Vagina (tissue), 2 donors: Measurements from ENCODE around the gene UMODL1. TPM values are rescaled to one million over a fixed set of nuclear protein-coding genes. Genes with fewer than 3 reads are reported as not detected.

Source experiments
- DNase-seq, 2 donors: peaks; one replicate each; pipeline ENCODE4 v3.0.0-alpha.2; 2017; ENCODE audit errors: extremely low spot score in 2 of 2
- H3K27ac ChIP-seq: fragments of 200-600 bp; sonication (generic); one replicate; pipeline ENCODE4 v1.5.1; 2019
- H3K27me3 ChIP-seq: fragments of 200-600 bp; sonication (generic); one replicate; pipeline ENCODE4 v1.5.1; 2019
- H3K36me3 ChIP-seq, 2 donors: fragments of 200-600 bp; sonication (generic); one replicate each; pipeline ENCODE4 v1.5.1; 2017 to 2019
- H3K4me1 ChIP-seq: fragments of 200-600 bp; sonication (generic); one replicate; pipeline ENCODE4 v1.5.1; 2019
- H3K4me3 ChIP-seq, 2 donors: fragments of 200-600 bp; sonication (generic); 1 replicate in 1 of 2; 2 replicates in 1 of 2; pipeline ENCODE4 v1.5.1; 2016 to 2019
- H3K9me3 ChIP-seq: fragments of 200-600 bp; sonication (generic); one replicate; pipeline ENCODE4 v1.5.1; 2019
- POLR2A ChIP-seq, 2 donors: fragments of 450-650 bp; IDR thresholded peaks; one replicate each; pipeline ENCODE4 v1.6.1; 2017; ENCODE audit warnings: antibody characterized with exemption in 2 of 2, mild to moderate bottlenecking in 2 of 2, moderate library complexity in 2 of 2
- POLR2AphosphoS5 ChIP-seq, 2 donors: sonication (generic); formaldehyde crosslinking; IDR thresholded peaks; one replicate each; pipeline ENCODE4 v1.9.0; 2017; ENCODE audit warnings: antibody characterized with exemption in 2 of 2, mild to moderate bottlenecking in 2 of 2, low read depth in 1 of 2; ENCODE audit not compliant: insufficient read depth in 1 of 2
- intact Hi-C: fragments of 100-400 bp; cut with DNase I; formaldehyde crosslinking; loops from one replicate; pipeline ENCODE4 v1.15.1; 2023
- total RNA-seq: library from RNA; depleted of rRNA; stranded (reverse); fragments of >200 nt; gene quantifications from one replicate; pipeline ENCODE4 v1.2.3, GENCODE V29; 2016
- TF ChIP-seq, protein P1 (sequence below), 3 experiments: fragments of 450-650 bp in 2 of 3; fragments of 200-600 bp in 1 of 3; sonication (generic) in 1 of 3; IDR thresholded peaks; one replicate each; pipeline ENCODE4 v1.5.1; 2017 to 2019; ENCODE audit warnings: antibody characterized with exemption in 3 of 3, mild to moderate bottlenecking in 2 of 3, moderate library complexity in 2 of 3

The UMODL1 gene
- total RNA-seq, 1 donor from 2014 or later: not detected

DNA sequence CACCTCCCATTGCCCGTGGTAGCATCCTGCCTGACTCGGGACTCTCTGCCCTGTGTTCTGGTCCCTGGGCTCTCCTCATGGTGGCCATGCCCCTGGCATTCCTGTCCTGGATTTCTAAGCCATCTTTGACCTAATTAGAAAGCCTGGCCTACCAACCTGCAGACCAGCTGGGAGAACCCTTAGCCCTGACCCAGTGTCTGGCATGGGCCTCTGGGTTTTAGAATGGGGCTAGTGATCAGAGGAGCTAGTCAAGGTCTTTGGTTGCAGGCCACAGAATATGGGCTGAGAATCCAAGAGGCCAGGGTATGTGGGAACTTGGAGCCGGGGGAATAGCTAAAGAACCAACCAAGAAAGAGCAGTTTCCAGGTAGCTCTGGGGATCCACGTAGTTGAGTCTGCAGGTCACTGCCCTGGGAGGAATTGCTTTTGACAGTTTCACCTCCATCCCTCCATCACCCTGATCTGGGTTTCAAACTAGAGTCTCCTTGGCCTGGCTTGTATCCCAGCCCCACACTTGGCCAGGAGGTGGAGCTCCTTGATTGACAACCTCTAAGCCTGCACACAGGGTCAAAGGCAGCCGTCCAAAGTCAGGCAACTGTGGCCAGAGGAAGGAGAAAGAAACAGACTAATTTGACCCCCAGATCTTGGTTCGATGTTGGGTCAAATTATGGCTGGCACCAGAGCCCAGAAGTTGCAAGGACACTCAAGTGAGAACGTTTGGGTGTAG is 93.1 kb downstream of the UMODL1 start:
- DNase-seq: peak; percentile 72 to 86
- no peaks in the 10 kb centered on the region for H3K27me3 ChIP-seq
- no peak overlapping the region for H3K27ac ChIP-seq
- TF ChIP-seq POLR2A (IDR thresholded peaks at IDR 0.05) (no peak), POLR2AphosphoS5 (IDR thresholded peaks at IDR 0.05; ENCODE audit: insufficient read depth in 1 of 2, low read depth in 1 of 2) (no peak)
- TF ChIP-seq, protein P1, sequence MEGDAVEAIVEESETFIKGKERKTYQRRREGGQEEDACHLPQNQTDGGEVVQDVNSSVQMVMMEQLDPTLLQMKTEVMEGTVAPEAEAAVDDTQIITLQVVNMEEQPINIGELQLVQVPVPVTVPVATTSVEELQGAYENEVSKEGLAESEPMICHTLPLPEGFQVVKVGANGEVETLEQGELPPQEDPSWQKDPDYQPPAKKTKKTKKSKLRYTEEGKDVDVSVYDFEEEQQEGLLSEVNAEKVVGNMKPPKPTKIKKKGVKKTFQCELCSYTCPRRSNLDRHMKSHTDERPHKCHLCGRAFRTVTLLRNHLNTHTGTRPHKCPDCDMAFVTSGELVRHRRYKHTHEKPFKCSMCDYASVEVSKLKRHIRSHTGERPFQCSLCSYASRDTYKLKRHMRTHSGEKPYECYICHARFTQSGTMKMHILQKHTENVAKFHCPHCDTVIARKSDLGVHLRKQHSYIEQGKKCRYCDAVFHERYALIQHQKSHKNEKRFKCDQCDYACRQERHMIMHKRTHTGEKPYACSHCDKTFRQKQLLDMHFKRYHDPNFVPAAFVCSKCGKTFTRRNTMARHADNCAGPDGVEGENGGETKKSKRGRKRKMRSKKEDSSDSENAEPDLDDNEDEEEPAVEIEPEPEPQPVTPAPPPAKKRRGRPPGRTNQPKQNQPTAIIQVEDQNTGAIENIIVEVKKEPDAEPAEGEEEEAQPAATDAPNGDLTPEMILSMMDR (IDR thresholded peaks at IDR 0.05): peak in 1 of 3 experiments; percentile 36
- no peaks in the 10 kb centered on the region for H3K9me3 ChIP-seq
- H3K36me3 ChIP-seq: no peaks in the 10 kb centered on the region
- no peaks in the 10 kb centered on the region for H3K4me1 ChIP-seq
- no peak overlapping the region for H3K4me3 ChIP-seq
- intact Hi-C loops: no loop called here

GRCh38 chr21:42164818-42165217 is 93.7 kb downstream of the UMODL1 start:
- DNase-seq: no peak
- no peak for TF ChIP-seq POLR2AphosphoS5 (IDR thresholded peaks at IDR 0.05; ENCODE audit: insufficient read depth in 1 of 2, low read depth in 1 of 2)
- no peak for TF ChIP-seq POLR2A (IDR thresholded peaks at IDR 0.05)
- TF ChIP-seq, protein P1 (IDR thresholded peaks at IDR 0.05): no peak
- H3K9me3 ChIP-seq: no peaks in the 10 kb centered on the region
- H3K4me3 ChIP-seq: no peak overlapping the region
- intact Hi-C loops: no loop called here
- no peaks in the 10 kb centered on the region for H3K36me3 ChIP-seq
- no peak overlapping the region for H3K27ac ChIP-seq
- H3K4me1 ChIP-seq: no peaks in the 10 kb centered on the region
- H3K27me3 ChIP-seq: no peaks in the 10 kb centered on the region

- H3K36me3 ChIP-seq: no peaks in the 10 kb centered on the region
- no peak overlapping the region for H3K4me3 ChIP-seq
- peak in 1 of 2 donors; percentile 65 for DNase-seq
- no peak overlapping the region for H3K27ac ChIP-seq
- no peaks in the 10 kb centered on the region for H3K4me1 ChIP-seq
- no peaks in the 10 kb centered on the region for H3K9me3 ChIP-seq
- no peaks in the 10 kb centered on the region for H3K27me3 ChIP-seq
- intact Hi-C loops: no loop called here
- TF ChIP-seq POLR2AphosphoS5 (IDR thresholded peaks at IDR 0.05; ENCODE audit: insufficient read depth in 1 of 2, low read depth in 1 of 2): no peak
- TF ChIP-seq, protein P1 (IDR thresholded peaks at IDR 0.05): no peak
- TF ChIP-seq POLR2A (IDR thresholded peaks at IDR 0.05): no peak
These were observed 94.8 kb downstream of the UMODL1 start for GRCh38 chr21:42165901-42166300.

GRCh38 chr21:42169758-42170157 is 98.6 kb downstream of the UMODL1 start:
- no peaks in the 10 kb centered on the region for H3K27me3 ChIP-seq
- no peaks in the 10 kb centered on the region for H3K4me1 ChIP-seq
- intact Hi-C loops: no loop called here
- no peak for DNase-seq
- H3K36me3 ChIP-seq: no peaks in the 10 kb centered on the region
- H3K4me3 ChIP-seq: no peak overlapping the region
- H3K9me3 ChIP-seq: no peaks in the 10 kb centered on the region
- TF ChIP-seq POLR2AphosphoS5 (IDR thresholded peaks at IDR 0.05; ENCODE audit: insufficient read depth in 1 of 2, low read depth in 1 of 2) (peak in 1 of 2 donors; percentile 35), POLR2A (IDR thresholded peaks at IDR 0.05) (no peak)
- TF ChIP-seq, protein P1 (IDR thresholded peaks at IDR 0.05): no peak
- peak overlapping the region; percentile 17 for H3K27ac ChIP-seq
